ENCODE measurements around the gene SOX8.

The SOX8 gene

GRCh38 chr16:1011316-1012082 is 29.9 kb downstream of the SOX8 start:
- no peaks in the 10 kb centered on the region for H3F3A ChIP-seq (ENCODE audit: insufficient read depth, low read length)
- no peaks in the 10 kb centered on the region for H3K4me1 ChIP-seq (ENCODE audit: low read length)
- no peaks in the 10 kb centered on the region for H3K79me2 ChIP-seq (ENCODE audit: low read length)
- H3K9me2 ChIP-seq (replicated peaks; ENCODE audit: insufficient read depth, low read length), result no peaks in the 10 kb centered on the region
- no peak overlapping the region for H3K27ac ChIP-seq (ENCODE audit: low read length)
- H2AFZ ChIP-seq (ENCODE audit: low read length), result no peak overlapping the region
- TF ChIP-seq EZH2phosphoT487 (IDR thresholded peaks at IDR 0.05; ENCODE audit: low read length) (no peak), EZH2 (optimal IDR thresholded peaks at IDR 0.05; ENCODE audit: low read depth, low read length) (no peak), CTCF (IDR thresholded peaks at IDR 0.05; ENCODE audit: low read length) (no peak)
- no peak overlapping the region for H3K4me2 ChIP-seq (ENCODE audit: low read depth, low read length)
- no peaks in the 10 kb centered on the region for H3K36me3 ChIP-seq (replicated peaks; ENCODE audit: insufficient read depth, low read length)
- no peak overlapping the region for H3K4me3 ChIP-seq (ENCODE audit: low read length)
- H4K20me1 ChIP-seq (ENCODE audit: insufficient read depth, low read length), result no peaks in the 10 kb centered on the region
- H3K9me3 ChIP-seq (replicated peaks; ENCODE audit: insufficient read depth, low read length), result no peaks in the 10 kb centered on the region
- DNase-seq, result no peak
- H3K9ac ChIP-seq (ENCODE audit: low read length), result no peak overlapping the region
- peaks cover 97% of the 10 kb centered on the region for H3K27me3 ChIP-seq (replicated peaks; ENCODE audit: insufficient read depth, low read length)

GRCh38 chr16:1012135-1012534 is 30.6 kb downstream of the SOX8 start:
- Histone ChIP-seq H3K9me3 (replicated peaks; ENCODE audit: insufficient read depth, low read length) (no peaks in the 10 kb centered on the region), H3K4me2 (ENCODE audit: low read depth, low read length) (no peak overlapping the region)

GRCh38 chr16:1012722-1013592 is 31.4 kb downstream of the SOX8 start:
- no peak overlapping the region for H3K27ac ChIP-seq (ENCODE audit: low read length)
- H3K79me2 ChIP-seq (ENCODE audit: low read length), result no peaks in the 10 kb centered on the region
- H2AFZ ChIP-seq (ENCODE audit: low read length), result no peak overlapping the region

More at GRCh38 chr16:1012135-1012534, 30.6 kb downstream of the SOX8 start:
- no peaks in the 10 kb centered on the region for H3K79me2 ChIP-seq (ENCODE audit: low read length)
- no peak overlapping the region for H3K9ac ChIP-seq (ENCODE audit: low read length)
- no peaks in the 10 kb centered on the region for H3F3A ChIP-seq (ENCODE audit: insufficient read depth, low read length)
- H3K9me2 ChIP-seq (replicated peaks; ENCODE audit: insufficient read depth, low read length), result no peaks in the 10 kb centered on the region
- no peaks in the 10 kb centered on the region for H4K20me1 ChIP-seq (ENCODE audit: insufficient read depth, low read length)
- no peaks in the 10 kb centered on the region for H3K4me1 ChIP-seq (ENCODE audit: low read length)
- H2AFZ ChIP-seq (ENCODE audit: low read length), result no peak overlapping the region
- no peak for DNase-seq
- H3K4me3 ChIP-seq (ENCODE audit: low read length), result no peak overlapping the region
- TF ChIP-seq CTCF (IDR thresholded peaks at IDR 0.05; ENCODE audit: low read length) (no peak), EZH2 (optimal IDR thresholded peaks at IDR 0.05; ENCODE audit: low read depth, low read length) (no peak), EZH2phosphoT487 (IDR thresholded peaks at IDR 0.05; ENCODE audit: low read length) (no peak)
- peaks cover 97% of the 10 kb centered on the region for H3K27me3 ChIP-seq (replicated peaks; ENCODE audit: insufficient read depth, low read length)
- H3K36me3 ChIP-seq (replicated peaks; ENCODE audit: insufficient read depth, low read length), result no peaks in the 10 kb centered on the region
- H3K27ac ChIP-seq (ENCODE audit: low read length), result no peak overlapping the region

More at GRCh38 chr16:1012722-1013592, 31.4 kb downstream of the SOX8 start:
- DNase-seq, result no peak
- Histone ChIP-seq H3K27me3 (replicated peaks; ENCODE audit: insufficient read depth, low read length) (peaks cover 97% of the 10 kb centered on the region), H3K36me3 (replicated peaks; ENCODE audit: insufficient read depth, low read length) (no peaks in the 10 kb centered on the region), H4K20me1 (ENCODE audit: insufficient read depth, low read length) (no peaks in the 10 kb centered on the region), H3K9ac (ENCODE audit: low read length) (no peak overlapping the region), H3K4me2 (ENCODE audit: low read depth, low read length) (no peak overlapping the region), H3K9me3 (replicated peaks; ENCODE audit: insufficient read depth, low read length) (no peaks in the 10 kb centered on the region), H3K4me3 (ENCODE audit: low read length) (no peak overlapping the region), H3F3A (ENCODE audit: insufficient read depth, low read length) (no peaks in the 10 kb centered on the region), H3K9me2 (replicated peaks; ENCODE audit: insufficient read depth, low read length) (no peaks in the 10 kb centered on the region), H3K4me1 (ENCODE audit: low read length) (no peaks in the 10 kb centered on the region)
- TF ChIP-seq EZH2 (optimal IDR thresholded peaks at IDR 0.05; ENCODE audit: low read depth, low read length) (no peak), CTCF (IDR thresholded peaks at IDR 0.05; ENCODE audit: low read length) (no peak), EZH2phosphoT487 (IDR thresholded peaks at IDR 0.05; ENCODE audit: low read length) (no peak)
